Parathyroid adenoma (tissue), 2 donors: Measurements from ENCODE around the gene HOXC13.

Experiments
- H2AFZ ChIP-seq: fragments of 300-600 bp; sonication (generic); one replicate; pipeline ENCODE4 v1.7.0; 2017; ENCODE audit warnings: antibody characterized with exemption, mild to moderate bottlenecking
- H3K27ac ChIP-seq: fragments of 300-600 bp; sonication (generic); one replicate; pipeline ENCODE4 v1.7.0; 2017
- H3K27me3 ChIP-seq: fragments of 300-600 bp; sonication (generic); one replicate; pipeline ENCODE4 v1.7.0; 2017; ENCODE audit warnings: low read length; ENCODE audit not compliant: control insufficient read depth, insufficient read depth
- H3K36me3 ChIP-seq: fragments of 300-600 bp; sonication (generic); one replicate; pipeline ENCODE4 v1.7.0; 2017; ENCODE audit warnings: low read length; ENCODE audit not compliant: control insufficient read depth, insufficient read depth
- H3K4me1 ChIP-seq: fragments of 300-600 bp; sonication (generic); one replicate; pipeline ENCODE4 v1.7.0; 2017; ENCODE audit warnings: control low read depth
- H3K4me2 ChIP-seq: fragments of 300-600 bp; sonication (generic); one replicate; pipeline ENCODE4 v1.7.0; 2017; ENCODE audit warnings: low read length
- H3K4me3 ChIP-seq: fragments of 300-600 bp; sonication (generic); one replicate; pipeline ENCODE4 v1.7.0; 2017; ENCODE audit warnings: low read depth, low read length
- H3K79me2 ChIP-seq: fragments of 300-600 bp; sonication (generic); one replicate; pipeline ENCODE4 v1.7.0; 2017; ENCODE audit warnings: control low read depth
- H3K9ac ChIP-seq: fragments of 300-600 bp; sonication (generic); one replicate; pipeline ENCODE4 v1.7.0; 2017; ENCODE audit warnings: mild to moderate bottlenecking
- H3K9me3 ChIP-seq: fragments of 300-600 bp; sonication (generic); one replicate; pipeline ENCODE4 v1.7.0; 2017; ENCODE audit warnings: low read length; ENCODE audit not compliant: control insufficient read depth
- TF ChIP-seq, protein P1 (sequence below): fragments of 300-600 bp; sonication (generic); IDR thresholded peaks from one replicate; pipeline ENCODE4 v1.7.0; 2017; ENCODE audit warnings: antibody characterized with exemption, mild to moderate bottlenecking
- donor health status: primary hyperparathyroidism.

HOXC13 gene

DNA sequence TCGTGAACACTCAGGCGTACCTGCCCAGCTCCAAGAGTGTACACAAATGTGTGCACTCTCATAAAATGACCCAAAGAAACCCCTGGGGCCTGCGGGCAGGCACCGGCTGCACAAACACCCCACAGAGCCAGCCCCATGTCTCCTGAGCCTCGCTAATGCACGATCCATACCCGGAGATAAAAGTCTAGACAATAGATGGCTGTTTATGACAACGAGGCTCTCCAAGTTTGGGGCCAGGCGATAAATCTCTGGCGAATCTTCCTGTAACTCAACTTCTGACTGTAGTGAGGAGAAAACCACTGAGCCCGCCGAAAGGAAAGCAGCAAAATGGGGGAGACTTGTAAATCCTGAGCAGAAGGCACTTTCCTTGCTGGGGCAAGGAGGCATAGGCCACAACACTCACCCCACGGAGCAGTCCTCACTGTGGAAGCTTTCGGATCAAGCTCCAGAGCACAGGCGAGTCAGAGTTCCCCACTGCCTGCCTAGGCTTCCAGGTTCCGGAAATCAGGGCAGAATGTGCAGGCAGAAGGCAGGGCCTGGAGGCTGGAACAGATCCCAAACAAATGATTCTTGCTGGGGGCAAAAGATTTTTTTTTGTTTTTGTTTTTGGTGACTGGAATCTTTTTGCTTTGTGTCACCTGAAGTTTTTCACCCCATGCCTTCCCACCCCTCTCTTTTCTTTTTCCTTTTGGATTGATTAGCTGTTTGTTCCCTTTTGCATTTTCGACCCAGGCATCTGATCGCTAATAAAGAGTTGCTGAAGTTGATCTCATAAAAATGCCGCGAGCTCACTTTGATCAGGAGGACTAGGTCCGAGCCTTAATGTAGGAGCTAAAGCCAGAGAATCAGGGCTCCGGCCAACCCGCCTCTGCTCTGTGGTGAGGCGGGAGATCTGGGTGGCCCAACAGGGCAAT lies 29.8 kb downstream of the HOXC13 start:
- peaks cover 42% of the 10 kb centered on the region for H3K27me3 ChIP-seq
- H3K4me2 ChIP-seq, result no peak overlapping the region
- no peak overlapping the region for H3K4me3 ChIP-seq
- H3K4me1 ChIP-seq, result no peaks in the 10 kb centered on the region
- TF ChIP-seq, protein P1, sequence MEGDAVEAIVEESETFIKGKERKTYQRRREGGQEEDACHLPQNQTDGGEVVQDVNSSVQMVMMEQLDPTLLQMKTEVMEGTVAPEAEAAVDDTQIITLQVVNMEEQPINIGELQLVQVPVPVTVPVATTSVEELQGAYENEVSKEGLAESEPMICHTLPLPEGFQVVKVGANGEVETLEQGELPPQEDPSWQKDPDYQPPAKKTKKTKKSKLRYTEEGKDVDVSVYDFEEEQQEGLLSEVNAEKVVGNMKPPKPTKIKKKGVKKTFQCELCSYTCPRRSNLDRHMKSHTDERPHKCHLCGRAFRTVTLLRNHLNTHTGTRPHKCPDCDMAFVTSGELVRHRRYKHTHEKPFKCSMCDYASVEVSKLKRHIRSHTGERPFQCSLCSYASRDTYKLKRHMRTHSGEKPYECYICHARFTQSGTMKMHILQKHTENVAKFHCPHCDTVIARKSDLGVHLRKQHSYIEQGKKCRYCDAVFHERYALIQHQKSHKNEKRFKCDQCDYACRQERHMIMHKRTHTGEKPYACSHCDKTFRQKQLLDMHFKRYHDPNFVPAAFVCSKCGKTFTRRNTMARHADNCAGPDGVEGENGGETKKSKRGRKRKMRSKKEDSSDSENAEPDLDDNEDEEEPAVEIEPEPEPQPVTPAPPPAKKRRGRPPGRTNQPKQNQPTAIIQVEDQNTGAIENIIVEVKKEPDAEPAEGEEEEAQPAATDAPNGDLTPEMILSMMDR, result no peak
- no peaks in the 10 kb centered on the region for H3K9me3 ChIP-seq
- no peak overlapping the region for H3K27ac ChIP-seq
- no peak overlapping the region for H2AFZ ChIP-seq
- no peaks in the 10 kb centered on the region for H3K36me3 ChIP-seq
- no peaks in the 10 kb centered on the region for H3K79me2 ChIP-seq
- H3K9ac ChIP-seq, result no peak overlapping the region

DNA sequence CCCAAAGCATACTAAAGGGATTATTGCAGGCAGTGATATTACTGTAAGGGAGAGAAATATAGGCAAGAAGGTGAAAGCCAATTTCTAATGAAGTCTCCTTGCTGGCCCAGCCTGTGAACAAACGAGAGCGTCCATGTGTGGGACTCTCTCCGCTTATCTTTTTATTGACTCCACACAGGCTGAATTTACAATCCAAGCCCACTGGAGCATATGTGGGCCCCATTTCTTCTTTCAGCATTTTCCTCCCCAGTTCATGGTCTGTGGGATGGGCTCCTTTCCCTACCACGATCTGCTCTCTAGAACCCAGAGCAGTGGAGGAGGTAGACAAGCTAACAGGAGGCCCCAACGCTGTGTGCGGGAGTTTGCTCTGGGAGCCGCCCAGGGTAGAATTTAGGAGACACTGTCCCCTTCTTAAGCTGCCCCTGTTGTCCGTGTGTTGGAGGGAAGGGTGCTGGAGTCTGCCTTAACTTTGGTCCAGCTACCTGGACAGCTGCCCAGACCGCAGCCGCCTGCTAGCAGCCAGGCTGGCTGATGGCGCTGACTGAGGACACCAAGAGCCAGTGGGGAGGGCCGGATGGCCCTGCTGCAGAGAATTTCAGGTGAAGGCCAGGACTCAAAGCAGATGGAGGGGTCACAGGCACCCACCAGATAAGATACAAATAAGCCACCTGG lies 31.1 kb downstream of the HOXC13 start:
- Histone ChIP-seq H3K27me3 (peaks cover 48% of the 10 kb centered on the region), H3K4me1 (no peaks in the 10 kb centered on the region), H3K9me3 (no peaks in the 10 kb centered on the region), H3K9ac (no peak overlapping the region), H3K4me3 (no peak overlapping the region), H3K79me2 (no peaks in the 10 kb centered on the region), H3K27ac (no peak overlapping the region), H3K36me3 (no peaks in the 10 kb centered on the region), H3K4me2 (no peak overlapping the region), H2AFZ (no peak overlapping the region)
- TF ChIP-seq, protein P1, result no peak

DNA sequence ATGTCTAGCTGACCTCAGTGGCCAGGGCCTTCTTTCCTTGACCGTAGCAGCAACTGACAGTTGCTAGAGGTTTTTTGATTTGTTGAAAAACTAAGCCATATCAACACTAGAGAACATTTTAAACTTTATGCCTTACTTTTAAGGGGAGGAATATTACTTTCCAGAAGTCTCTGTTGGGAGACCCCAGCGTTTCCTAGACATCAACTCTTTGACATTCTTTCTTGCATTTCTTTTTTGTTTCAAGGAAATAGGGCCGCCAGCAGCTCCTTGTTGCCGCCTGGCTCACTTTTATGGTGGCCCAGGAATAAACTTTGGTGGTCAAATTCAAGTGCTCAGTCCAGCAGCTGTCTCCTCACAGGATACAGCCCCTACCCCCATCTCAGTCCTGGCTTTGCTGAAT lies 31.8 kb downstream of the HOXC13 start:
- Histone ChIP-seq H3K27me3 (peaks cover 48% of the 10 kb centered on the region), H3K4me1 (no peaks in the 10 kb centered on the region), H3K27ac (no peak overlapping the region), H3K79me2 (no peaks in the 10 kb centered on the region), H3K9me3 (no peaks in the 10 kb centered on the region), H3K36me3 (no peaks in the 10 kb centered on the region), H2AFZ (no peak overlapping the region), H3K9ac (no peak overlapping the region), H3K4me2 (no peak overlapping the region), H3K4me3 (no peak overlapping the region)
- TF ChIP-seq, protein P1, result no peak

DNA sequence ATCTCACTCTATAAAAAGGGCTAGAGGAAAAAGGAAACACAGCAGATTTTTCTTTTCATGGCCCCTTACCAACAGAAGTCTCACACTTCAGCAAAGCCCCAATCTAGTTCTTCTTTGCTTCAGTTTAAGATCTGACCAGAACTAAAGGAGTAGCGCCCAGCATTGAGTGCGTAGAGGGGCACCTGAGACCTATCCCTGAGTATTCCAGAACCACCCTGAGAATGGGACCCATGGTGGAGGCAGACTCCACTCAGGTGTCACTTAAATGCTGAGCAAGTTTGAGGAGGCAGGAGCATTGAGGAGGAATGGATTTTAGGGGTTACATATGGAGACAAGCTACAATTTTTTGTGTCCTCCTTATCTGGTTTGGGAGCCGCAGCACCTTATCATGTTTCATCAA lies 32.5 kb downstream of the HOXC13 start:
- Histone ChIP-seq H3K4me2 (no peak overlapping the region), H3K27me3 (peaks cover 47% of the 10 kb centered on the region), H3K4me1 (no peaks in the 10 kb centered on the region), H3K27ac (no peak overlapping the region), H3K79me2 (no peaks in the 10 kb centered on the region), H3K36me3 (no peaks in the 10 kb centered on the region), H2AFZ (no peak overlapping the region), H3K9ac (no peak overlapping the region), H3K9me3 (no peaks in the 10 kb centered on the region), H3K4me3 (no peak overlapping the region)
- TF ChIP-seq, protein P1, result no peak
